NCI-H128 (cell line): ENCODE measurements around the gene OAF.

Experiments used
- DNase-seq: peaks from one replicate; lab custom pipeline; 2025; ENCODE audit not compliant: unreplicated experiment; lab: John Stamatoyannopoulos, UW

OAF gene

GRCh38 chr11:120220747-120221037 is 9.9 kb downstream of the OAF start:
- no peak for DNase-seq

- no peak for DNase-seq
Observed at GRCh38 chr11:120221115-120221752, 10.4 kb downstream of the OAF start.

DNA sequence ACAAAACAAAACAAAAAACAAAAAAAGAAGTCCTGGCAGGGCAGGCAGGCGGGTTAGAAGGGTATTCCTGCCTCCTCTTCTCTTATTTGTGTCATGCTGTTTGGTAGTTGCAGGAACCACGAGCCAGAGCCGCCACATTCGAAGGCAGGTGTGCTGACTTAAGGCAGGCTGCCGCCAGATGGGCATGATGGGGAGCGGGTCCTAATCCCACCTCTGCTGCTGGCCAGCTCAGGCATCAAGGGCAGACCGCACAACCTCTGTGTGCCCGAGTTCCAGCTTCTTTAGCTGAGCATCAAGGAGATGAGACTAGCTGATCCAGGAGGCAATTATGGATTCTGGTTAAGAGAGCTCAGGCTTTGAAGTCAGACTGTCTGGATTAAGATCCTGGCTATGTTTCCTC is 12.1 kb downstream of the OAF start:
- DNase-seq = no peak

GRCh38 chr11:120223793-120224192 is 13.0 kb downstream of the OAF start:
- DNase-seq = no peak

DNA sequence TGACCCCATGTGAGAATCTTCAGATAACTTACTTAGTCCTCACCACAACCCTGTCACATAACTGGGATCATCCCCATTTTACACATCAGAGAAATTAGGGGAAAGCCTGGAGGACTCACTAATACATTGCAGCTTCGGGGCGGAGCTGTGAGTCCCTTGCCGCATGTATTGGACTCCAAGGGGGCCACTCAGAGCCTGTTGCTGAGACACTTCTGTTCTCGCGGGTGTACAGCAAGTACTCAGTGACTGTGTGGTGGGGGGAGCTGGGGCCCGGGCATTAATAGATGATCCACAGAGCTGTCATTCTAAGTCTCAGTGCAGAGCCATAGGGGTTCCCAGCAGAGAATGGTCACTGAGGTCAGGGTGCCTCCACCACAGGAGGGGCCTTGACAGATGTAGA is 13.5 kb downstream of the OAF start:
- DNase-seq = no peak

- no peak for DNase-seq
Observed at GRCh38 chr11:120224972-120225909, 14.4 kb downstream of the OAF start.

GRCh38 chr11:120226242-120226641 is 15.4 kb downstream of the OAF start:
- DNase-seq = no peak

GRCh38 chr11:120226714-120227113 is 15.9 kb downstream of the OAF start:
- DNase-seq = no peak

DNA sequence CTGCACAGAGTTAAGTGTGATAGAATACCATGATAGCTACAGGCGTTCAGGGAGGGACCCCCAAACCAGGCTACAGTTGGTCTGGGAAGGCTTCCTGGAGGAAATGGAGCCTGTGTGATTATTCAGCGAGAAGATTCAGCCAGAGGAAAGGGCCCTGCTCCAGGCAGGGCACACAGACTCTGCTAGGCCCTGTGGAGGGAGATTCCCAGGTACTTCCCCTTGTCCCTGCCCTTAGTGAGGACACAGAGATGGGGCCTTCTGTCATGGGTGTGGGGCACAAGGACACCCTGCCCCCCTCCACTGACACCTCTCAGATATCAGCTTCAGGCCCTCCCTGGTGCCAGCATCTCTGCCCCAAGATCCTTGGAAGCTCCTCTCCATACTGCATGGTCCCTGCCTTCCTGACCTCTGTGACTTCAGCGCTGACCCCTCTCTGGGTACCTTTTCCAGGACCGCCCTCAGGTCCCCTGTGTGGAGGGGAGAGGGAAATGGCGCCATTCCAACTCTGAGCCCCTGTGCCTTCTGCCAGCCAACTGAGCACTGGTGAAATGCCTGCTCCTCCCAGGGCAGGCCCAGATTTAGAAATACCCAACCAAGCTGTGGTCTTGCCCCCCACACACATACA is 16.5 kb downstream of the OAF start:
- no peak for DNase-seq

DNA sequence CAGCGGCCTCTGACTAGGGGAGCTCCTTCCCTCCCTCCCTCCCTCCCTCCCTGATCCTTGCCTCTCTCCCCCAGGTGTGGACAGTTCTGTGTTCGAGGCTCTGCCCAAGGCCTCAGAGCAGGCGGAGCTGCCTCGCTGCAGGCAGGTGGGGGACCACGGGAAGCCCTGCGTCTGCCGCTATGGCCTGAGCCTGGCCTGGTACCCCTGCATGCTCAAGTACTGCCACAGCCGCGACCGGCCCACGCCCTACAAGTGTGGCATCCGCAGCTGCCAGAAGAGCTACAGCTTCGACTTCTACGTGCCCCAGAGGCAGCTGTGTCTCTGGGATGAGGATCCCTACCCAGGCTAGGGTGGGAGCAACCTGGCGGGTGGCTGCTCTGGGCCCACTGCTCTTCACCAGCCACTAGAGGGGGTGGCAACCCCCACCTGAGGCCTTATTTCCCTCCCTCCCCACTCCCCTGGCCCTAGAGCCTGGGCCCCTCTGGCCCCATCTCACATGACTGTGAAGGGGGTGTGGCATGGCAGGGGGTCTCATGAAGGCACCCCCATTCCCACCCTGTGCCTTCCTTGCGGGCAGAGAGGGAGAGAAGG is 18.1 kb downstream of the OAF start:
- DNase-seq = no peak

- DNase-seq = no peak
Observed at GRCh38 chr11:120229451-120230424, 18.9 kb downstream of the OAF start.

GRCh38 chr11:120230433-120231071 is 19.7 kb downstream of the OAF start:
- no peak for DNase-seq

DNA sequence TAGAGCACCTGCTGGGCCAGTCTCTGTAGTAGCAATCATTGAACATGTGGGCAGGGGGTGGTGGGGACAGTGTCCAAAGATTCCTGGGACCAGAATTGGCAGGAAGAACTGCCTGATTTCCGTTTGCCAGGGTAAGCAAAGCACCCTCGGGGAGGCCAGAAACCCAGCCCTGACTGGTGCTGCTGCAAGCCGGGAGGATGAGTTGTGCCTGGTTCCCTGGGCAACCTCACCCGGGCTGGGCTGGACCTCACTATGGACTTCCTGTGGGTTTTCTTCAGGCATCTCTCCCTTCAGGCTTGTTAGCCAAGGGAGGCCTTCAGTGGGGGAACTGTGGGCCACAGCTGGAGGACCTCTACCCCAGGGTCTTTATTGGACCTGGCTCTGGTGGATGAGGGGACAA is 21.1 kb downstream of the OAF start:
- DNase-seq = no peak

DNA sequence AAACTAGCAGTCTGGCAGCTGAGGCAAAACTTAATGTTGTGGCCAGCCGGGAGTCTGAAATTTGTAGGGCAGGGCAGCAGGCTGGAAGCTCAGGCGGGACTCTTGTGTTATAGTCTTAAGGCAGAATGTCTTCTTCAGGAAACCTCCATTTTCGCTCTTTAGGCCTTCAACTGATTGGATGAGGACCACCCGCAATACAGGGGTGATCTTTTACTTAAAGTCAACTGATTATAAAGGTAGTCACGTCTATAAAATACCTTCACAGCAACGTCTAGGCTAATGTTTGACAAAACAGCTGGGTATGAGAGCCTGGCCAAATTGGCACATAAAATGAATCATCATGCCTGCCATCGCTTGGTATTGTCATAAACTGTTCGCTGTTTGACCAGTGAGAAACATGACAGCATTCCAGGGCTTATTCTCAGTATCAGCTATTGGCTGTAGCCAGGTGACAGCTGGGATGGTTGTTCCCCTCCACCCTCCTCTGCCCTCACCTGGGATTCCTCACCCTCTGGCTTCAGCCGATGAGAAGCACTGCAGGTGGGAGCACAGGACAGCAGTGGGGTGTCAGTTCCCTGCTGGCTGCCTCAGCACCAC is 22.5 kb downstream of the OAF start:
- no peak for DNase-seq

DNA sequence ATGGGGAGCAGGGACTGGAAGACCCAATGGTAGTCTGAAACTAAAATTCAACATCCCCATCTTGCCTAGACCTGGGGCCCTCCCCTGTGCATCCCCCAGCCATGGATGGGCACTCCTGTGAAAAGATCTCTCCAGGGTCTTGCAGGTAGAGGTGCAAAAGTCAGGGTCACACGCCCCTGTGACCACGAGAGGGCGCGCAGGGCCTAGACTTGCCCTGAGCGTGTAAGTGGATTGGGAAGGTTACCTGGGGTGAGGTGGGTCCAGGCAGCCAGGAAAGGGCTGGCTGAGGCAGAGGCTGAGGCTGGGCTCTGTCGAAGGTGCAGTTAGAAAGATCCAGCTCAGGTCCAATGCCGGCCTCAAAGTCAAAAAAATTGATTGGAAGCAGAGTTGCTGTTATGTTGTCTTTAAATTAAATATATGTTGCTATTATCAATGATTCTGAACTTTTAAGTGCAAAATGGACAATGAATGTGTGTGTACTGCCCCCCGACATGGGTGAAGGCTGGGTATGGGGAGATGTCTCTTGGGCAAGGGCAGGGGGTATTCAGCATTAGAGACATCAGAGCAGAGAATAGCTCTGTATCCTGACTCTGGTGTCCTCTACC is 24.3 kb downstream of the OAF start:
- no peak for DNase-seq

DNA sequence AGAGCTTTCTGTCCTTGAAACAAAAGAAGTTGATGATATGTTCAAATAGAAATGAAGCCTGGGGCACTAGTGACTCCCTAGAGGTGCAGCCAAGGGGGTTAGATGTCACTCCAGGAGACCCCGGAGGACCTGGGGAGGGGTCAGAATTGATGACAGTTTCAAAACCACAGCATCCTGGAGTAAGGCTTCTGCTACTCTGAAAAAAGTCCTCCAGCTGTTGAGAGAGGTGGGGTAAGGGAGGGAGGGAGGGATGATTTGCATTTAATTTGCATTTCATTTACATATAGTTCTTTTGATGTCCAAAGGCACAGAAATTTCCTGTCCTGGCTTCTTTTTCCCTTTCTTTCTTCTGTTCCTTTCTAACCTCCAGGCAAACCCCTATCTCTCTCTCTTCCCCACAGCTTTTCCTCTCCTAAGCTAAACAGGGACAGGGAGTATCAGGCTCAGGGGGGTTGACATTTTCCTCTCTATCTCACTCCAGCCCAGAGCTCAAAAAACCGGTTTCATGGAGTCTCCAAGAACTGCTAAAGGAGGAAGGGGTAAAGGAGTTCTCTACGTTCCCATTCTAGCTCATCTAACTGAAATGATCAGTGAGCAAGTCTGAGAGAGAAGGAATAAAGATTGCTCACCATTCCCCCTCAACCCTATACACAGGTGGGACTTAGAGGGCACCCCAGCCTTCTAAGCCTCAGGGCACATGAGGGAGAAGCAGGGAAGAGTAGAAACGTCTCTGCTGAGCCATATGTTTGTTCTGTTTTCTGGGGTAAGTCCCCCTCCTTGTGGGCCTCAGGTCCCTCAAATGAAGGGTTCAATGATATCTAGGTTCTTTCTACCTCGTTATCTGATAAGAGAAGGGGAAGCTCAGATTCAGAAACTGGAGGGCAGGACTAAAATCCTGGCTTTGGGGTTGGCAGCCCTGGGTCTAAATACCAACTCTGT is 25.6 kb downstream of the OAF start:
- DNase-seq = no peak

- DNase-seq = no peak
Observed at GRCh38 chr11:120238968-120239620, 28.3 kb downstream of the OAF start.
